ENCODE data around the gene CRELD1.

- peak in 1 of 7 experiments; percentile 14 for TF ChIP-seq CTCF (IDR thresholded peaks at IDR 0.05)
- TF ChIP-seq POLR2A (IDR thresholded peaks at IDR 0.05) = peak; percentile 52 to 74 (median 74)
Observed at GRCh38 chr3:9916734-9917680, 16.6 kb upstream of the CRELD1 start, which contains the start of gene IL17RC.

All from body of pancreas (tissue), 4 donors.